ENCODE results near the gene KIF26A.

DNA sequence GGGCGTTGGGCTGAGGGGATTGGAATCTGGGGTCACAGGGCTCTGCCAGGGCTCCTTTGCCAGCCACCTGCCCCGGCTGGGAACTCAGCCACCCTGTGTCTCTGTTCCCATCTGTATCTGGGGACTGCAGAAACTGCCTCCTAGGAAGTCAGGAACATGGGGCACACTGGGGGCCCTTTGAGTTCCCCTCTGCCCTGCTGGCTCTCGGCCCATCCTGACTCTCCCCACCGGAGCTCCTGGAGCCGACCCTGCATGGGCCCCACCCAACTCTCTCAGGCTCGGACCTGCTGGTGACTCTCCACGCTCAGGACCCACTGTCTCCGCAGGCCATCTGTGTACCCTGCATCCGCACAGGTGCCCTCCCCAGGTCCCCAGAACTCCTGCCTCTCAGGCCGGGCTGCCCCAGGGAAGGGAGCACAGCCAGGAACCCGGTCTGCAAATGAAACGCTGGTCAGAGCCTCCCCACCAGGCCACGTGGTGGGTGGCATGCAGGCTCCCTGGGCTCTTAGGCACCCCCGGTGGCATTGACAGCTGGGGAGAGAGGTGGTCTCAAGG lies 82.8 kb downstream of the KIF26A start:
- TF ChIP-seq, protein P1, sequence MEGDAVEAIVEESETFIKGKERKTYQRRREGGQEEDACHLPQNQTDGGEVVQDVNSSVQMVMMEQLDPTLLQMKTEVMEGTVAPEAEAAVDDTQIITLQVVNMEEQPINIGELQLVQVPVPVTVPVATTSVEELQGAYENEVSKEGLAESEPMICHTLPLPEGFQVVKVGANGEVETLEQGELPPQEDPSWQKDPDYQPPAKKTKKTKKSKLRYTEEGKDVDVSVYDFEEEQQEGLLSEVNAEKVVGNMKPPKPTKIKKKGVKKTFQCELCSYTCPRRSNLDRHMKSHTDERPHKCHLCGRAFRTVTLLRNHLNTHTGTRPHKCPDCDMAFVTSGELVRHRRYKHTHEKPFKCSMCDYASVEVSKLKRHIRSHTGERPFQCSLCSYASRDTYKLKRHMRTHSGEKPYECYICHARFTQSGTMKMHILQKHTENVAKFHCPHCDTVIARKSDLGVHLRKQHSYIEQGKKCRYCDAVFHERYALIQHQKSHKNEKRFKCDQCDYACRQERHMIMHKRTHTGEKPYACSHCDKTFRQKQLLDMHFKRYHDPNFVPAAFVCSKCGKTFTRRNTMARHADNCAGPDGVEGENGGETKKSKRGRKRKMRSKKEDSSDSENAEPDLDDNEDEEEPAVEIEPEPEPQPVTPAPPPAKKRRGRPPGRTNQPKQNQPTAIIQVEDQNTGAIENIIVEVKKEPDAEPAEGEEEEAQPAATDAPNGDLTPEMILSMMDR (IDR thresholded peaks at IDR 0.05), result no peak
- no peak for TF ChIP-seq POLR2AphosphoS5 (IDR thresholded peaks at IDR 0.05; ENCODE audit: low read depth, low read length)
- TF ChIP-seq, protein P2, sequence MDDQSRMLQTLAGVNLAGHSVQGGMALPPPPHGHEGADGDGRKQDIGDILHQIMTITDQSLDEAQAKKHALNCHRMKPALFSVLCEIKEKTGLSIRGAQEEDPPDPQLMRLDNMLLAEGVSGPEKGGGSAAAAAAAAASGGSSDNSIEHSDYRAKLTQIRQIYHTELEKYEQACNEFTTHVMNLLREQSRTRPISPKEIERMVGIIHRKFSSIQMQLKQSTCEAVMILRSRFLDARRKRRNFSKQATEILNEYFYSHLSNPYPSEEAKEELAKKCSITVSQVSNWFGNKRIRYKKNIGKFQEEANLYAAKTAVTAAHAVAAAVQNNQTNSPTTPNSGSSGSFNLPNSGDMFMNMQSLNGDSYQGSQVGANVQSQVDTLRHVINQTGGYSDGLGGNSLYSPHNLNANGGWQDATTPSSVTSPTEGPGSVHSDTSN (IDR thresholded peaks at IDR 0.05), result no peak
- TF ChIP-seq REST (IDR thresholded peaks at IDR 0.05; ENCODE audit: low read depth, low read length), result no peak
- TF ChIP-seq ZBTB33 (IDR thresholded peaks at IDR 0.05; ENCODE audit: borderline replicate concordance, low read depth), result no peak
- no peak for TF ChIP-seq EP300 (IDR thresholded peaks at IDR 0.05; ENCODE audit: borderline replicate concordance in 1 of 2, low read depth in 1 of 2, low read length in 1 of 2)
- no peak for TF ChIP-seq MXI1 (IDR thresholded peaks at IDR 0.05; ENCODE audit: low read depth, low read length)
- no peak for TF ChIP-seq CHD2 (IDR thresholded peaks at IDR 0.05; ENCODE audit: low read length, partially characterized antibody)
- no peak for TF ChIP-seq NFIC (IDR thresholded peaks at IDR 0.05; ENCODE audit: borderline replicate concordance)
- no peak for TF ChIP-seq SIN3A (IDR thresholded peaks at IDR 0.05; ENCODE audit: borderline replicate concordance, low read depth, low read length)
- TF ChIP-seq RFX5 (IDR thresholded peaks at IDR 0.05; ENCODE audit: low read length), result no peak
- TF ChIP-seq FOXM1 (IDR thresholded peaks at IDR 0.05; ENCODE audit: low read depth), result no peak
- no peak for TF ChIP-seq TEAD4 (IDR thresholded peaks at IDR 0.05; ENCODE audit: borderline replicate concordance, insufficient read depth)
- TF ChIP-seq JUND (IDR thresholded peaks at IDR 0.05), result no peak

Measured in SK-N-SH (cell line).